HPDE6-E6E7 (cell line): ENCODE data around the gene NIN.

Experiments used
- DNase-seq: peaks from one replicate; pipeline ENCODE4 v3.0.0; 2011; ENCODE audit warnings: missing footprints; ENCODE audit errors: extremely low spot score

Gene NIN

GRCh38 chr14:50763382-50764007, 67.5 kb downstream of the NIN start:
- no peak for DNase-seq

DNA sequence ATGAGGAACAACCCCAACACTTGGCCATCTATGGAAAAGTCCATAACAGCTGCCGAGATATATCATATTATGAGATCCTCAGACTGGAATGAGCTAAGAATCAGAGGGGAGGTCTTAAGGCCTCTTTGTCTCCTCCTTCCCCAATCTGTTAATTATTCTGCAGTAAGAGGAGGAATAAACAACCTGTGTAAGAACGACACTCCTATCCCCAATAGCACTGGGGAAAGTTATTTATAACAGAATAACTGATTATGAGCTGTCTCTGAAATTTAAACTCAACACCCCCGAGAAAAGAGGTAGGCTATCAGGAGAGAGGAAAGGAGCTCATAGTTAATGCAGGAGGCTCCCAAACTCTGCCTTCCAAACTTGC, 68.0 kb downstream of the NIN start:
- DNase-seq = no peak

DNA sequence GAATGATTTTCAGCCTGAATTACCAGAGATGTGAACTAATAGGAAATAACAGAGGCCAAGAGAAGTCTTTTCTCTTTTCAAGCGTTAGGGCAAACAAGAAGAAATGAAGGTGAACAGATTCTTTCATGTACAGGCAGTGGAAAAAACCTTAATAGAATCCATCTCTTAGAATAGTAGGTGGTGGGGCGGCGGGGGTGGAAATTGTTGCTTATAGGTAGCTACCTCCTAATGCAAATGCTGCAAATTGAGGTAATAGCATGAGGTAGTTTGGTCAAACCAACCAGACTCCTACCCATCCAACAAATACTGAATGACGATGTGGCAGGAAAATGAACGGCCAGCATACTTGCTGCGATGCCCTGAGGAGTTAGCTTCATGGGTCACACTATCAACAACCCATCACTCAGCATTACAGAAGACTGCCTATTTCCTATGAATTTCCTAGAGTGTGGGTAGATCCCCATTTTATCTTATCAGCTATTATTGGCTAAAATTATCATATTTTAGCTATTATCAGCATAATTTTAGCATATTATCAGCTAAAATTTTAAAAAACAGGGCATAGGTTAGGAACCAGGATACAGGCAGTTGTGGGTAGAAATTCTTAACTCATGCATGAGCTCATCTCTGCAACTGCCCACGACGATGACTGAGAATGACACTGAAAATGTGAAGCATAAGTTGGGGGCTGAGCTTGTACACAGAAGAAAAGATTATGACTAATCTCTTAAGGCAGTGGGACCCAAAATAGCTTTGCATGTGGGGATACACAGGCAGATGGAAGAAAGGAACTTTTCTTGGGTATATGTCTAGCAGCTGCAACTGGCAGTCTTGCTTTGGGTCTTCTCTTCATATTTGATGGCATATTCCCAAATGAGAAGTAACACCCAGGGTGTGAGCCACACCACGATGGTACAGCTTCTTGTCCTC, 68.7 kb downstream of the NIN start:
- DNase-seq = no peak

DNA sequence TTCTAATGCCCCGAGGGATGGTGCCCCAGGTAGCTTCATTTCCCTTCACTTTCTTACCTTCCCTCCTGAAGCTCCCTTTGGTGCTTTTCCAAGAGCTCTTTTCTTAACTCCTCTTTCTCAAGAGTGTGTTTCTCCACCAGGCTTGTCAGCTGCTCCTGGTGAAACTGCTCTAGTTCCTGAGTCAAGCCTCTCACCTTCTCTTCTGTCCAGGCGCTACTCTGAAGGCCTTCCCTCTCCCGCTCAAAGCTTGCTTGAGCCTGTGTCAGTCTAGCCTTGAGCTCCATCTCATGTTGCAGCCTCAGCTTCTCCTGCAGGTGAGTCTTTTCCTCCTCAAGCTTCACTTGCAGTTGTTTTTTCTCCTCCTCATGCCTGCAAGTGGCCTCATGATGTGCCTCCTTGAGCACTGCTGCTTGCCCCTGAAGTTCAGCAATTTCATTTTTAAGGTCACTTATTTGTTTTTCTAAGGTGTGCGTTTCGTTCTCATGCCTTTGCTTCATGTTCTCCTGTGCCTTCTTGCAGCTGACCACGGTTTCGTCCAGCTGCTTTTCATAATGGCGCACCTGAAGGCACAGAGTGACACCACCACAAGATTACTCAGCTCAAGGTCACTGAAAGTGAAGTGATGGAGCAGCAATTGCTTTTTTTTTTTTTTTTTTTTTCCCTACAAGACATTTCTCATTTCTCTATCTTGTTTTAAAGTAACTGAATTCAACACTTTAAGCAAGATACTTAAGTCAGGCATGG, 71.0 kb downstream of the NIN start:
- DNase-seq = no peak

- no peak for DNase-seq
Observed at GRCh38 chr14:50758945-50759344, 72.0 kb downstream of the NIN start.

DNA sequence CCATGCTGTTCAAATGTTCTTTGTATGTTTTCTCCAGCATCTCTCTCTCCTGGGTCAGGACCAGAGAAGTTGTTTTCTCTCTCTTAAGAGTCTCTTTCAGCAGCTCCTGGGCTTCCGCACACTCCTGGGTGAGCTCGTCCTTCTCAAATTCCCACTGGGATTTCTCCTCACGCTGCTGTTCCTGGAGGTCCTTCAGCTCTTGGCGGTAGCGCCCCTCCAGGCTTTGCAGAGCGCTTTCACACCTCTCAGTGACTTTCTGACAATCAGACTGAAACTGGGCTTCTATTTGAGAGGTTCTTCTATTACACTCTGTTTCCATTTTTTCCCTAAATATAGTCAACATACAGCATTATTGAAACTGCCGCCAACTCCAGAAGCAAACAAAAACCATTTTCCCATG, 72.7 kb downstream of the NIN start:
- no peak for DNase-seq

DNA sequence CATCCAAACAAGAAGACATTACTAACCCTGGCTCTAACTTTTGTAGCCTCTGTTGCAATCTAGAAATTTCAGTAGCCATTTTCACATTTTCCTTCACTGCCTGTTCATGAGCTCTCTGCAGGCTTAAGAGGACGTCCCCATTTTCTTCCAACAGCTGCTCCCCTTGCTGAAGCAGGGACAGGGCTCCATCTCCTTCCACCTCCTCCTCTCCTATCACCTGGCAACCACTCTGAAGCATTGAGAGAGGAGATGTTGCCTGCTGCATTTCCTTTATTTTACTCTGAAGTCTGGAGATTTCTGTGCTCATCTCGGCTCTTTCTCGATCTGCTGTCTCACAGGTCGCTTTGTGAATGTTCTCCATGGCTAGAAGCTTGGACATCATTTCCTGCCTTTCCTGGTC, 73.3 kb downstream of the NIN start:
- no peak for DNase-seq

GRCh38 chr14:50756300-50756699, 74.7 kb downstream of the NIN start:
- DNase-seq = no peak

DNA sequence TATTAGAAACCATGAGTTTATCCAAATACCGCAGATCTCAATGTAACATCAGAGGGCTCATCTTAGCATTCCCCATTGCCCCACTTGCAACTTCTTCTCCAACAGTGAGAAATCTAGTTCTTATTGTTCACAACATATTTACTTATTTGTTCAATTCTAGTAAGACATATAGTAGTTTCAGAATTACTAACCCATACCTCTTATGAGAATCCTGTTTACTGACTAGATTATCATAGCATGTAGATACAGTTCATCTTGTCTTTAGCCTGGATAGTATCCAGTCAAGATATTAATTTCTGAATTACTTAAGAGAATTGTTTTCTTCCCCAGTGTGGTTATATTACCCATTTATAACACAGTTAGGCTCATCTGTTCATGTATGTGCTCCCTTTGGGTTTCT, 80.6 kb downstream of the NIN start:
- no peak for DNase-seq

- DNase-seq = no peak
Observed at GRCh38 chr14:50745401-50746058, 85.4 kb downstream of the NIN start.

GRCh38 chr14:50744231-50744630, 86.7 kb downstream of the NIN start:
- DNase-seq = no peak

- peak; percentile 31 for DNase-seq
Observed at GRCh38 chr14:50741567-50741966, 89.4 kb downstream of the NIN start.

DNA sequence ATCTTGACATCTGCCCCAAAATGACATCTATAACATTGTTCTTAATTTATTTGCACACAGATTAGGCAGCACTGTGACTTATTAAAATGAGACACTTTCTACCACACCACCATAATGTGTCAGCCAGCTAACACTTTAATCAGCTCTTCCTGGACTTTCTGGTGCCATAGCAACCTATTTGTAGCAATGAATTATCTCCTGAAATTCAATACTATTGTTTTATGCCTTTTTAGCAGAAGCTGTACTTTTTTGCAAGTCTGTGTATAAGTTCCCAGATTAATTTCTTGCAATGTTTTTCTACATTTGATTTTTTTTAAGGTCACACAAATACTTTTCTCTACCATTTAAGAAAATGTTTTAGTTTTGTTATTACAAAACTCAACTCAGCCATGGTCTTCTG, 90.1 kb downstream of the NIN start:
- no peak for DNase-seq

- DNase-seq = no peak
Observed at GRCh38 chr14:50739186-50739585, 91.8 kb downstream of the NIN start.

DNA sequence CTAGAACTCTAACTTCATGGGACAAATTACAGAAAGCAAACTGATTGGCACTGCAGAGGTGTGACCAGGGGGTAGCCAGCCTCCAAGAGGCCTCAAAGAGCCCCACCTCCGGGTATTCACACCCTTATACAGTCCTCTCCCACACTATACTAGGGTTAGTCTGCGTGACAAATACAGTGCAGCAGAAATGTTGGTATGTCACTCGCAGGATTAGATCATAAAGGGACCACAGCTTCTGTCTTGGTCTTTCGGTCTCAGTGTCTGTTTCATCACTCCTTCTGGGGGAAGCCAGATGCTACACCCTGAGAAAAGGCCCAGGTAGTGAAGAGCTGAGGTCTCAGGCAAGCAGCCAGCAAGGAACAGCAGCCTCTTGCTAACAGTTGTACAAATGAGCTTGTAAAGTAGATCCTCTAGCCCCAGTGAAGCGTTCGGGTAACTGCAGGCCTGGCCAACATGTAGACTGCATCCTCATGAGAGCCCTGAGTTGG, 94.0 kb downstream of the NIN start:
- DNase-seq = no peak

DNA sequence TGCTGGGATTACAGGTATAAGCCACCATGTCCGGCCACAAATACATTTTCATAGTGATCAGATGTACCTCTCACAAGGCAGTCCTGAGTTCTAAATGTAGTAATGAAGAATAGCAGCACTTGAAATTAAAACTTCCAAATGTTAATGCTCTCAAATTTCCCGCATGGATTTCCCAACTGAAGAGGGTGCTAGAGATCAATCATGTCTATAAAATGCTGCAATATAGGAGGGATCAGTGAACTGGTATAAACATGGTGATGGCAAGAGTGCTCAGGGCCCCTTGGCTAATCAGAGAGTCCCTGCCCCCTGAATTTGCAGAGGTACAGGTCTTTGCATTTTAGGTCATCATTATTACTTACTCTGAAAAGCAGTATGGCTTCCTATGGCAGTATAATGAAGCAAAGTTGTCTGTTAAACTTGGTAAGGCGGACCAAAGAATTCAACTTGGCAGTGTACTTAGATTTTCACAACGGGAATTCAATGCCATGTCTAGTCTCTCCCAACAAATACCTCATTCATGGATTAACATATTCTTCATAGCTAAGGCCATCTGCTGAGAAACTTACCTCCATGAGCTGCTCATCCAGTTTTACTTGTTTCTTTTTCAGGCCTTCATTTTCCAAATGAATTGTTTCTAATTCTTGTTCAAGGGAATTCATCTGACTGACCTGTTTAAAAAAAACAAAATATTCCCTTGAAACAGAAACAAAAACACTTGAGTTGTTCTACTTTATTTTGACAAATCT, 95.8 kb downstream of the NIN start:
- DNase-seq = no peak

GRCh38 chr14:50733494-50733893, 97.5 kb downstream of the NIN start:
- no peak for DNase-seq

- DNase-seq = no peak
Observed at GRCh38 chr14:50728836-50729235, 102.1 kb downstream of the NIN start.

GRCh38 chr14:50726372-50727107, 104.4 kb downstream of the NIN start:
- peak; percentile 22 for DNase-seq

DNA sequence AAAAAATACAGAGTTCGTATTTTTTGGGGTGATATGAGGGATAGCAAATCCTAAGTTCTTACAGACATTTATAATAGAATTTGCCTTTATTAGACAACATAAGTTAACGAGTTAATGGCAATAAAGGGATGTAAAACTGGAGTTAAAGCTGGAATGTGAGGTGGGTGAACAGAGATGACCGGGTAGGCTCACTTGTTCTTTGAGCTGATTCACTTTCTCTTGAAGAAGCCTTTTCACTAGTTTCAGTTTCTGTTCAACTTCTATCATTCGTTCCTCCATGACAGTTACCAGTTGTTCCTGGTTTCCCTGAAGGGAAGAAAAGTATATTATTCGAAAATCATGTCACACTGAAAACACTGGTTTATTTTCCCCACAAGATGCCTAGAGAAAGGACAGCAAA, 105.2 kb downstream of the NIN start:
- no peak for DNase-seq
